OCI-LY7 (cell line): Measurements from ENCODE around the gene ANKS1B.

Source experiments
- EZH2phosphoT487 ChIP-seq: fragments of 200-600 bp; sonication (generic); IDR thresholded peaks from 2 replicates; pipeline ENCODE4 v1.6.1; 2018; ENCODE audit warnings: low read depth, borderline replicate concordance, mild to moderate bottlenecking, mixed run types, antibody characterized with exemption, low read length, moderate library complexity, mixed read lengths
- TF ChIP-seq, protein P1 (sequence below): fragments of 200-600 bp; sonication (generic); conservative IDR thresholded peaks from 2 replicates; pipeline ENCODE4 v1.5.1; 2014; ENCODE audit warnings: mild to moderate bottlenecking, antibody characterized with exemption, low read length, moderate library complexity, mixed read lengths

DNA sequence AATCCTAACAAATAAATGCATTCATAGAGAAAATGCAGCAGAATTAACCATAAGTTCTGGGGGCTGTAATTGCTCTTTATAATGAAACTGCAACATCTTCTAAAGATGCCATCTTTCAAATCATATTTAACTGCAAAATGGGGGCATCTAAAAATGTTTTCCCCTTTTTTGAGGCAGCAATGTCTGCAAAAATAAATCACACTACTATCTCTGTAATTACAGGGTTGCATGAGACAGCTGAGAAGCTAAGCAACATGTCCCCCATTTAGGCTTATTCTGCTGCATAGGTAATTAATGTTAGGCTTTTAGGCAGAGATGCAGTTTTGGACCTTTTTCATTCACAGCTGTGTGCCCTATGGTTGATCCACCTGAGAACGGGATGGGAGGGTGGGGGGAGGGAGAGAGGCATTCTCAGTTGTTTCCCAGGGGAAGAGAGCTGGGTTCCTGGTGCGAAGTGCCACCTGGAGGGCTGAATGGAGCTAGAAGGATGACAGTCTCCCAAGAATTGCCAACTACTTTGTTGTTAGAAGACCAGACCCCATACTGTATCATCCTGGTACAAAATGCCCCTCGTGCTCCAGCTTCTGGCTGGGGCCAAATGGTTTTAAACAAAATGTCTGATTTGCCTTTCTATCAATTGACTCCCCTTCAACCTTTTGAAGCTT lies 1185.5 kb downstream of the ANKS1B start:
- TF ChIP-seq, protein P1, sequence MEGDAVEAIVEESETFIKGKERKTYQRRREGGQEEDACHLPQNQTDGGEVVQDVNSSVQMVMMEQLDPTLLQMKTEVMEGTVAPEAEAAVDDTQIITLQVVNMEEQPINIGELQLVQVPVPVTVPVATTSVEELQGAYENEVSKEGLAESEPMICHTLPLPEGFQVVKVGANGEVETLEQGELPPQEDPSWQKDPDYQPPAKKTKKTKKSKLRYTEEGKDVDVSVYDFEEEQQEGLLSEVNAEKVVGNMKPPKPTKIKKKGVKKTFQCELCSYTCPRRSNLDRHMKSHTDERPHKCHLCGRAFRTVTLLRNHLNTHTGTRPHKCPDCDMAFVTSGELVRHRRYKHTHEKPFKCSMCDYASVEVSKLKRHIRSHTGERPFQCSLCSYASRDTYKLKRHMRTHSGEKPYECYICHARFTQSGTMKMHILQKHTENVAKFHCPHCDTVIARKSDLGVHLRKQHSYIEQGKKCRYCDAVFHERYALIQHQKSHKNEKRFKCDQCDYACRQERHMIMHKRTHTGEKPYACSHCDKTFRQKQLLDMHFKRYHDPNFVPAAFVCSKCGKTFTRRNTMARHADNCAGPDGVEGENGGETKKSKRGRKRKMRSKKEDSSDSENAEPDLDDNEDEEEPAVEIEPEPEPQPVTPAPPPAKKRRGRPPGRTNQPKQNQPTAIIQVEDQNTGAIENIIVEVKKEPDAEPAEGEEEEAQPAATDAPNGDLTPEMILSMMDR: no peak
- TF ChIP-seq EZH2phosphoT487: no peak
